ENCODE measurements around the gene PEX13. TPM values are rescaled to one million over a fixed set of nuclear protein-coding genes. Genes with fewer than 3 reads are reported as not detected.

The PEX13 gene
- 25.2 and 25.7 TPM in 2 replicates for total RNA-seq

GRCh38 chr2:61017556-61018317 is at the start of gene PEX13, which contains the start of gene PUS10:
PEX13 (plus strand) TSS chr2:61017720; CDS start chr2:61017760, 40 bp downstream.
PUS10 (minus strand) TSS chr2:61018255; CDS start chr2:61011890, 6,365 bp downstream.

GRCh38 chr2:61065714-61066709 is 48.5 kb downstream of the PEX13 start, which contains the start of gene SANBR:
SANBR (plus strand) TSS chr2:61065871; CDS start chr2:61070351, 4,480 bp downstream.

Other genes starting within 250 kb of the PEX13 start
- 1.7 and 2.7 TPM in 2 replicates for gene REL, start 136.1 kb upstream of the PEX13 start, total RNA-seq
- 6.3 and 7.2 TPM in 2 replicates for gene PUS10, start 535 bp downstream of the PEX13 start, total RNA-seq
- 10.1 and 11.7 TPM in 2 replicates for gene SANBR, start 48.2 kb downstream of the PEX13 start, total RNA-seq
- gene C2orf74, start 144.5 kb downstream of the PEX13 start, total RNA-seq, result 8.7 and 14.6 TPM in 2 replicates